NOMO-1 (cell line): ENCODE measurements around the gene RAB33B.
"Not testable (repeated sequence)": the region's sequence is repeated elsewhere in the genome, so short reads cannot be mapped to it uniquely, and the experiment has no call there.

ENCODE experiments used
- DNase-seq, 2 experiments: peaks; one replicate each; lab custom pipeline; 2025; ENCODE audit not compliant: unreplicated experiment in 2 of 2; lab: John Stamatoyannopoulos, UW

Gene RAB33B

GRCh38 chr4:139461022-139461628 lies 7.2 kb downstream of the RAB33B start:
- DNase-seq = no peak

- DNase-seq = not testable (repeated sequence)
These were observed 10.6 kb downstream of the RAB33B start for GRCh38 chr4:139464512-139464911.

GRCh38 chr4:139465922-139466321 lies 12.0 kb downstream of the RAB33B start:
- no peak for DNase-seq

GRCh38 chr4:139468756-139469155 lies 14.8 kb downstream of the RAB33B start:
- not testable (repeated sequence) for DNase-seq

GRCh38 chr4:139469216-139469615 lies 15.3 kb downstream of the RAB33B start:
- no peak for DNase-seq

- DNase-seq = no peak
These were observed 15.9 kb downstream of the RAB33B start for GRCh38 chr4:139469869-139470268.

- DNase-seq = no peak
These were observed 16.4 kb downstream of the RAB33B start for GRCh38 chr4:139470295-139470694.

- no peak for DNase-seq
These were observed 17.2 kb downstream of the RAB33B start for GRCh38 chr4:139470997-139471665.

GRCh38 chr4:139472852-139473251 lies 18.9 kb downstream of the RAB33B start:
- DNase-seq = no peak

GRCh38 chr4:139476363-139476762 lies 22.4 kb downstream of the RAB33B start:
- DNase-seq = no peak

- DNase-seq = no peak
These were observed 27.5 kb downstream of the RAB33B start for GRCh38 chr4:139481465-139481864.

- DNase-seq = no peak
These were observed 29.1 kb downstream of the RAB33B start for GRCh38 chr4:139483000-139483399.

GRCh38 chr4:139484783-139485311 lies 30.9 kb downstream of the RAB33B start:
- peak; percentile 61 to 91 for DNase-seq

- no peak for DNase-seq
These were observed 34.5 kb downstream of the RAB33B start for GRCh38 chr4:139488442-139488841.

GRCh38 chr4:139489638-139490037 lies 35.7 kb downstream of the RAB33B start:
- no peak for DNase-seq

GRCh38 chr4:139492429-139492828 lies 38.5 kb downstream of the RAB33B start:
- no peak for DNase-seq

- no peak for DNase-seq
These were observed 39.3 kb downstream of the RAB33B start for GRCh38 chr4:139493176-139493575.

- DNase-seq = no peak
These were observed 45.3 kb downstream of the RAB33B start for GRCh38 chr4:139499186-139499585.

- DNase-seq = no peak
These were observed 47.2 kb downstream of the RAB33B start for GRCh38 chr4:139501117-139501516.

- DNase-seq = no peak
These were observed 47.6 kb downstream of the RAB33B start for GRCh38 chr4:139501527-139501926.

- DNase-seq = no peak
These were observed 48.3 kb downstream of the RAB33B start for GRCh38 chr4:139501927-139502899.
